Urothelium cell line (cell line): ENCODE measurements around the gene PREX1.
"Not testable (repeated sequence)": the region's sequence is repeated elsewhere in the genome, so short reads cannot be mapped to it uniquely, and the experiment has no call there.

Experiments
- DNase-seq: peaks from one replicate; pipeline ENCODE4 v3.0.0; 2011; ENCODE audit warnings: low spot score, mixed read lengths
- FAIRE-seq: peaks from 2 replicates; lab custom pipeline; 2011; peaks lifted over from hg19 to GRCh38; lab: Jason Lieb, UNC

PREX1 gene

GRCh38 chr20:48849299-48849698 lies 21.5 kb upstream of the PREX1 start:
- DNase-seq (no peak), FAIRE-seq (no peak)

DNA sequence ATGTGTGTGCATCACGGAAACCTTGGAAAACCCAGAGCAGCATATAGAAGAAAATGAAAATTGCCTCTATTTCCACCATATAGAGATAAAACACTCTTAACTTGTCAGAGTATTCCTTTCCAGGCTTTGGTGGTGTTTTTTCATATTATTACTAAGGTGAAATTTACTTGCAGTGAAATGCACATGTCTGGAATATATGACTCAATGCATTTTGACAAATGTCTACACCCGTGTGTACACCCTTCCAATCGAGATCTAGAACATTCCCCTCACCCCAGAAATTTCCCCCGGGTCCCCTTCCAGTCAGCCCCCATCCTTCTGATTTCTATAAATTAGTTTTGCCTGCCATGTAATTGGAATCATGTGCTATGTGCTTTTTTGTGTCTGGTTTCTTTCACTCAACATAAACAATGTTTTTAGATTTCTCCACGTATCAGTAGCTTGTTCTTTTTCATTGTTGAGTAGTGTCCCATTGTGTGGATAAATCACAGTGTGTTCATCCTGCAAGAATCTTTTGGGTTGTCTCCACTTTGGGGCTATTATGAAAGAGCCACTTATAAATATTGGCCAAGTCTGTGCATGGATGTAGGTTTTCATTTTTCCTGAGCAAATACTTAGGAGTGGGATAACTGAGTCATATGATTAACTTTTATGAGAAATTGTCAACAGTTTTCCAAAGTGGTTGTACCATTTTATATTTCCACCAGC lies 19.9 kb upstream of the PREX1 start:
- FAIRE-seq (no peak), DNase-seq (no peak)

DNA sequence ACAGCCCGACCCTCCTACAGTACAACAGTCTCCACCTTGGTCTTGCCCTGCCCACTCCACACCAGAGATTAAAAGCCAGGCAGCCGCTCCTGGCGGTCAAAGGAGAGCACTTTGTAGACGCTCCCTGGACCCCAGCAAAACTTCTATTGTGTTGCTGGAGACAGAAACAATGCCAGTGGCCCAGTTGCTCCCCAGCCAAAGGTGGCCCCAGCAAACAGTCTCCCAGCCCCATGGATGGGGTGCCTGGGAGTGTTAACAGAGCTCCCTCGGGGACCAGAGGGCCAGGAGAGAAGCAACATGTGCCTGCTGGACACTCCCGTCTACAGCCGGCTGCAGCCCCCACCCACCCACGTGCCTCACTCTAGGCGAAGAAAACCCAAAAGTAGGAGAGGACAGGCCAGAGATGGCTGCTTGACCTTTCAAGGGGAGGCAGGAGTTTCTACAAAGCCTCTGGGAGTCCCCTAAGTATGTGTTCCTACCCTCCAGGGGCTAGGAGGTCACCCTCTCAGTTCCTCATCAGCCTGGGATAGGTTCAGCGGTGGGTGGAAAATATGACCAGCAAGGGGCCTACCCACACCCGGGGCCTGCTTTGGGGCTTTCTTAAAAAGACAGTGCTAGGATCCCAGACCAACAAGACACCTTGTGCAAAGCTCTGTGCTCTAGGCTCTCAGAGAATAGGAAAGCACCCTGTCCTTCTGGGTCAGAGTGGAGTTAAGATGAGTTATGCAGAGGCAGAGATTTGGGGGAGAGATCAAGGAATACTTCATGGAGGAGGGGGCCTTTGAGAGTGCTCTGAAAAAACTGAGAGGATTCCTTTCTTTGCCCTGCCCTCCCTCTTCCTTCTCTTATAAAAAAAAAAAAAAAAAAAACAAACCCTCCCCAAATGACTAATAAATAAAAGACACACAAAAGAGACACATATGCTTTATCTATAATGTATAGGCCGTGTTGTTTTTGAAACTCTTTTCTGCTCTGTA lies 19.0 kb upstream of the PREX1 start:
- DNase-seq (peak; percentile 67), FAIRE-seq (no peak)

DNA sequence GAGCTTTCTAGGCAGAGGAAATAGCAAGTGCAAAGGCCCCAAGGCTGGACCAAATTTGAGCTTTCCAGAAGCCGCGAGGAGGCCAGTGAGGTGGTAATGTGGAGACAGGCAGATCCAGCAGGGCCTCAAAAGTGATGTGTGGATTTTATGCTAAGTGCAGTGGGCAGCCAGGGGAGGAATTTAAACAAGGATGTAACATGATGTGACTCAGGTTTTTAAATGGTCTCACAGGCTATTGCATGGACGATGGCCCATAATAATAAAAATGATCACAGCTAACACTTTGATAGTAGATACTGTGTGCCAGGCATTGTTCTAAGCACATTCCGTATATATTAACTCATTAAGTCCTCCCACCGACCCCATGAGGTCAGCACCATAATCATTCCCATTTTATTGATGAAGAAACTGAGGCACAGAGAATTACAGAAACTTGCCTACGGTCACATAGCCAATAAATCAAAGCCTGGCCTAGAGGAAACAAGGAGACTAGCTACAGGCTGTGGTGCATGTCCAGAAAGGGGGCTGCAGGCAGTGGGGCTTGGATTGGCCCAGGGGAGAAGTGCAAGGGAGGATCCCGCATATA lies 18.0 kb upstream of the PREX1 start:
- FAIRE-seq: no peak
- DNase-seq: no peak

GRCh38 chr20:48844996-48845395 lies 17.2 kb upstream of the PREX1 start:
- no peak for FAIRE-seq
- no peak for DNase-seq

DNA sequence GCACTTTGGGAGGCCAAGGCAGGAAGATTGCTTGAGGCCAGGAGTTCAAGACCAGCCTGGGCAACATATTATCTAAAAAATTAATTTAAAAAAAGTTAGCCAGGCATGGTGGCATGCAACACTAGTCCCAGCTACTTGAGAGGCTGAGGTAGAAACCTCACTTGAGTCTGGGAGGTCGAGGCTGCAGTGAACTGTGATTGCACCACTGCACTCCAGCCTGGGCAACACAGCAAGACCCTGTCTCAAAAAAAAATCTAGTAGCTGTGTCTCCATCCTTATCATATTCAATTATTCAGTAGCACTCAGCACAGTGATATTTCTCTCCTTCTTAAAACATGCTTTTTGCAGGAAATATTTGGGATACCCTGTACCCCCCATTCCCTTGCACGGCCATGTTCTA lies 16.1 kb upstream of the PREX1 start:
- not testable (repeated sequence) for FAIRE-seq, DNase-seq

DNA sequence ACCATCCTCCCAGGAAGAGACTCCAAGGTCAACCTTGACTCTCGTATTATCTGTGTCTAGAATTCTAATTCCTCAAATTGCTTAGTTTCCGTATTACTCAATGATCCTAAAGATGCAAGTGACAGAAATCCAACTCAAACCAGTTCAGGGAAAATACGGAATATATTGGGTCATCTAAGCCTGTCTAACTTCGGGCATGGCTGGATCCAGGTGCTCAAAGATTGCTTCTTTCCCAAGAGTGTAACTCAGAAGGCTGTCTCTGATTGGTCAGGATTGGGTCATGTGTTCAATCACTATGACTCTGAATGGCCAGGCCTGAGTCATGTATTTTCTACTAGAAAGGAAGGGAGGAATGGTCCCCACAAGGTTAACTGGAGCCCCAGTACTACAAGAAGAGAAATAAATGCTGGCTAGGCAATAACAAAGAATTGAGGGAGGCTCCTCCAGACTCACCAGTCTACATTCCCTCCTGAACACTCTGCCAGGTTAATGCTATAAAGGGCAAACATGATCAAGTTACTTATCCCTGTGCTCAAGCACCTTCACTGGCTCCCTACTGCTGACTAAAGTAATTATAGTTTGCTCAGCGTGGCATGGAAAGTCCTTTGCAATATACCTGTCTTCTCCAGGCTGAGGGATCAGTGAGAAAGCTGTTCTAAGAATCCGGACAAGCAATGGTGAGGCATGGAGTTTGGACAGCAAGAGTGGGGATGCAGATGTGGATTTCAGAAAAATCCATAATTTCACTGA lies 15.4 kb upstream of the PREX1 start:
- DNase-seq (no peak), FAIRE-seq (no peak)

DNA sequence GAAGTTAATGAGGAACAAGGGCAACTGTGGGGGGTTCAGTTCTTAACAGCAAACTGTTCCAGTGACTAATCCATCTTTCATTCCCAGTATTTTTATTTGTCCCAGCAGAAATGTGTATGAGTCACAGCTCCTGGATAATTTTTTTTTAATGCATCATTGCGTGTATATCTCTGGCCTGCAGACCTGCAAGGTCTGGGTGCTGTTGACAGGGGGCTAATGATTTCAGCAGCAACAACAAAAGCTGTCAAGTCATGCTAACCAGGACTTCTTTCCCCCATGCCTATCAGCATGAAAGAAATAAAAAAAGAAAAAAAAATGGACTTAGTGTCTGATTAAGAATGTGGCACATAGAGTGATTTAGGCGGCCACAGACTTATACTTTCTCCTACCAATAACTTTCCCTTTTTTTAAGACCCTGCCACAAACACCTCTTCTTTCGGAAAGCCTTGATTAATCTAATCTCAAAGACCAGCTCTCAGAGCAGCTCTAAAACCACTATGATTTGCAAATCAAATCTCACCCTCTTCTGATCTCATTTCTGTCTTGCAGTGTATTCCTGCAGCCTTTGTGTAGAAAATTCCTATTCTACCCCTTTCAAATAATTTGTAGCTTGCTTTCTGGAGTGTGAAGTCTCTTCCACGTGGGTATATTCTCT lies 14.2 kb upstream of the PREX1 start:
- DNase-seq: peak; percentile 89
- FAIRE-seq: no peak

- DNase-seq (no peak), FAIRE-seq (no peak)
These were observed 13.5 kb upstream of the PREX1 start for GRCh38 chr20:48841196-48841874.

DNA sequence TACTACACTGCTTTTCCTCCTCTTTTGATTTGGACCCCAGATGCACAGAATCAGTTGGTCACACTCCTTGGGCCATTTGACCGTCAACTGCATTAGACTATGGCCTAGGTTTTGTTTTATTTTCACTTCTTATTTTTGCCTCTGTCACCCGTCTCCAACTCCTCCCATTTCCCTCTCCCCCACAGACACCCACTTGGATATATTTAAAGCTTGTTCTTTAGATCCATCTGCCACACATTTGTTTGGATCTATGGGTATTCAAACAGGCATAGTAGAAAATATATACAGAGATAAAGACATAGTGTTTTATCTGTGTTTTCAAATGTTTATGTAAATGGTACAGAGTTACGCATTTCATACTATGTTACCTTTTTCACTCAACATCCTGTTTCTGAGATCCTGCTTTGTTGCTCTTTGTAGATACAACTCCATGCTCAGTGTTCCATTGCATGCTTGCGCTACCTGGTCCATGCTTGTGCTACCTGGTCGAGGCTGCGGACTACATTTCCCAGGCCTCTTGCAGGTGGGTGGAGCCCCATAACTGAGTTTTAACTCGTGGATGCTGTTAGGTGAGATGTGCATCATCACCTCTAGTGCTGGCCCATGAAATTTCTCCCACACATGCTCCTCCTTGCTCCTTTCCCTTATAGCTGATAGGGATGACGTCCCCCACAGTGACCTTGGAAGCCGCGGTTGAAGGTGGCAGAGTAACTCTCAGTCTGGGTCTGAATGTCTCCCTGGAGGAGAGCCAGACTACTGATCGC lies 11.5 kb upstream of the PREX1 start:
- DNase-seq (no peak), FAIRE-seq (no peak)

DNA sequence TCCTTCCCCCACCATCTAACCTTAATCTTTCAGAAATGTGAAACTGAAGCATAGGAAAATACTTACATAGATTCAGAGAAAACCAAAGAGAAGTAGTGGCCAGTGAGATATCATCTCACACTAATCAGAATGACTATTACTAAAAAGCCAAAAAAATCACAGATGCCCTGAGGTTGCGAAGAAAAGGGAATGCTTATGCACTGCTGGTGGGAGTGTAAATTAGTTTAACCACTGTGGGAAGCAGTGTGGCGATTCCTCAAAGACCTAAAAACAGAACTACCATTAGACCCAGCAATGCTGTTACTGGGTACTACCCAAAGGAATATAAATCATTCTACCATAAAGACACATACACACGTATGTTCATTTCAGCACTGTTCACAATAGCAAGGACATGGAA lies 9.2 kb upstream of the PREX1 start:
- no peak for FAIRE-seq

DNA sequence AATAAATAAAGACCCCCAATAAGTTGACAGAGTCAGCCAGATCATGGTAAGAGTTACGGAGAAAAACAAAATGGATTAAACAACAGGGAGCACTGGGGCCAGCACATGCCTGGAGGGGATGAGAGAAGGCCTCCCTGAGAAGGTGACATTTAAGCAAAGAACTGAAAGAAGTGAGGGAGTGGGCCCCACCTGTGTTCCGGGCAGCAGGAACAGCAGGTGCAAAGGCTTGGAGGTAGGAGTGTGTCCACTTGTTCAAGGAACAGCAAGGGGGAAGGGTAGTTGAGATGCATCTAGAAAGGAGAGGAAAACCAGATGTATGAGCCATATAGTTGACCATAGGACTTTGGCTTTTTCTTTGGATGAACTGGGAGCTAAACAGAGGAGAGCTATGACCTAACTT lies 7.6 kb upstream of the PREX1 start:
- FAIRE-seq: no peak
- DNase-seq: no peak

More for the DNA sequence above, 9.2 kb upstream of the PREX1 start:
- DNase-seq: no peak

- FAIRE-seq: no peak
These were observed 6.5 kb upstream of the PREX1 start for GRCh38 chr20:48834278-48834677.

DNA sequence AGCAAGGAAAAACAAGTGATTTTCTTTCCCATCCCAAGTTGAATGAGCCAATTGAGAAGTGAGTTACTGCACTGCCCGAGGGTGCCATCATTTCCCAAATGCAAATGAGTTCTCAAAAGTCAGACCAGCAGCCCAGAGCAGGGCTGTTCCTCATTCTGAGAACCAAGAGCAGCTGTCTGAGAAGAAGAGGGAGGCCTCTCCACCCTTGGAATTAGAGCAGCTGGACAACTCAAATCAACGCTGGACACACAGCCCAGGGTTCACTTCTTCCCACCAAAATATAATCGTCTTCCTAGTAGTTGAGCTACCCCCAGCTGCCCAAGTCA lies 4.6 kb upstream of the PREX1 start:
- FAIRE-seq: no peak
- no peak for DNase-seq

More at GRCh38 chr20:48834278-48834677, 6.5 kb upstream of the PREX1 start:
- peak; percentile 70 for DNase-seq

GRCh38 chr20:48831718-48832404 lies 4.1 kb upstream of the PREX1 start:
- DNase-seq (peak; percentile 81), FAIRE-seq (no peak)

DNA sequence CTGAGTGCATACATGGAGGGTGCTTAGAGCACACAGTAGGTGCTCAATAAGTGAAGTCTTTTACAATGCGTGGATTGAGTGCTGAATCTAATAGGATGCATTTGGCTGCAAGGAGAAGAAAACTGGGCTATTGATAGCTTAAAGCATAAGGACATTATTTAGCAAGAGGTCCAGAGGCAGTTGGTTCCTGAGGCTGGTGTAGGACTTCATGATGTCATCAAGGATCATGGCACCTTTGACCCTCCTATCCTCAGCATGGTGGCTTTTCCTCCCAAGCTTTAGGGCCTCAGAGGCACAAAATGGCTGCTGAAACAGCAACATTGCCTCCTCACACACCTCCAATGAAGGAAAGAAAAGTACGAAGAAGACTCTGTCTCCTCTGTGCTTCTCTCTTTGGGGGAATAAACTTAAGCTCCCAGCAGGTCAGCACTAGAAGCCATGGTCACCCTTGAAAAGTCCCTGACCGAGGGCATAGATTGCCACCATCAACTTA lies 3.1 kb upstream of the PREX1 start:
- DNase-seq (no peak), FAIRE-seq (no peak)

- no peak for FAIRE-seq
- no peak for DNase-seq
These were observed 2.1 kb upstream of the PREX1 start for GRCh38 chr20:48829940-48830339.

GRCh38 chr20:48828734-48829460 lies 1.1 kb upstream of the PREX1 start:
- FAIRE-seq (no peak), DNase-seq (no peak)
